Neural cell (in vitro differentiated cells): ENCODE measurements around the gene ABHD17B. TPM values are rescaled to one million over a fixed set of nuclear protein-coding genes. Genes with fewer than 3 reads are reported as not detected.

Experiments
- H2AFZ ChIP-seq: fragments of 200-600, 300-800 bp; sonication (generic), shearing (Covaris generic); 2 replicates; pipeline ENCODE4 v1.6.0; 2014; ENCODE audit warnings: low read depth, mild to moderate bottlenecking, antibody characterized with exemption, low read length, moderate library complexity
- H3F3A ChIP-seq: fragments of 200-600 bp; shearing (Covaris generic); 2 replicates; pipeline ENCODE4 v1.6.1; 2016; ENCODE audit warnings: mild to moderate bottlenecking, moderate library complexity, mixed read lengths, antibody characterized with exemption, low read length; ENCODE audit not compliant: insufficient read depth, poor library complexity, severe bottlenecking
- H3K27ac ChIP-seq: fragments of 200-600, 300-800 bp; sonication (generic), shearing (Covaris generic); 2 replicates; pipeline ENCODE4 v1.5.1; 2014; ENCODE audit warnings: mild to moderate bottlenecking, low read length, moderate library complexity
- H3K27me3 ChIP-seq: fragments of 300-800, 200-600 bp; sonication (generic), shearing (Covaris generic); 2 replicates; pipeline ENCODE4 v1.6.0; 2014; ENCODE audit warnings: mild to moderate bottlenecking, low read depth, low read length, moderate library complexity; ENCODE audit not compliant: insufficient read depth
- H3K36me3 ChIP-seq: fragments of 300-800, 200-600 bp; sonication (generic), shearing (Covaris generic); 2 replicates; pipeline ENCODE4 v1.5.1; 2014; ENCODE audit warnings: mild to moderate bottlenecking, antibody characterized with exemption, low read length, moderate library complexity; ENCODE audit not compliant: insufficient read depth
- H3K4me2 ChIP-seq: fragments of 300-800, 200-600 bp; sonication (generic), shearing (Covaris generic); 2 replicates; pipeline ENCODE4 v1.6.0; 2014; ENCODE audit warnings: mild to moderate bottlenecking, low read length
- H3K4me3 ChIP-seq: fragments of 300-800, 200-600 bp; sonication (generic), shearing (Covaris generic); 2 replicates; pipeline ENCODE4 v1.5.1; 2014; ENCODE audit warnings: mild to moderate bottlenecking, low read length, moderate library complexity
- H3K79me2 ChIP-seq: fragments of 200-600 bp; shearing (Covaris generic); replicated peaks from 2 replicates; pipeline ENCODE4 v1.6.0; 2014; ENCODE audit warnings: mild to moderate bottlenecking, low read length, moderate library complexity; ENCODE audit not compliant: insufficient read depth
- H3K9ac ChIP-seq: fragments of 300-800, 200-600 bp; sonication (generic), shearing (Covaris generic); 2 replicates; pipeline ENCODE4 v1.6.1; 2016; ENCODE audit warnings: mild to moderate bottlenecking, low read length, mixed read lengths
- H3K9me2 ChIP-seq: fragments of 200-600 bp; shearing (Covaris generic); 2 replicates; pipeline ENCODE4 v1.6.1; 2016; ENCODE audit warnings: mild to moderate bottlenecking, low read length, mixed read lengths; ENCODE audit not compliant: insufficient read depth
- H3K9me3 ChIP-seq: fragments of 200-600, 300-800 bp; sonication (generic), shearing (Covaris generic); 2 replicates; pipeline ENCODE4 v1.6.1; 2016; ENCODE audit warnings: mild to moderate bottlenecking, mixed run types, low read length, moderate library complexity, mixed read lengths
- H4K20me1 ChIP-seq: fragments of 200-600 bp; shearing (Covaris generic); 2 replicates; pipeline ENCODE4 v1.6.1; 2016; ENCODE audit warnings: mild to moderate bottlenecking, mixed run types; ENCODE audit not compliant: insufficient read depth
- CTCF ChIP-seq: fragments of 450-650 bp; IDR thresholded peaks from 2 replicates; pipeline ENCODE4 v1.5.1; 2014; ENCODE audit warnings: antibody characterized with exemption, mild to moderate bottlenecking, moderate library complexity; ENCODE audit not compliant: poor library complexity, severe bottlenecking
- EP300 ChIP-seq: fragments of 450-650 bp; conservative IDR thresholded peaks from 2 replicates; pipeline ENCODE4 v1.6.1; 2014; ENCODE audit warnings: antibody characterized with exemption, mild to moderate bottlenecking, moderate library complexity; ENCODE audit not compliant: poor library complexity, severe bottlenecking
- EZH2 ChIP-seq: fragments of 200-600, 300-800 bp; shearing (Covaris generic), sonication (generic); IDR thresholded peaks from 2 replicates; pipeline ENCODE4 v1.6.1; 2014; ENCODE audit warnings: antibody characterized with exemption, low read length, borderline replicate concordance, mild to moderate bottlenecking; ENCODE audit not compliant: insufficient read depth, poor library complexity, severe bottlenecking
- MXI1 ChIP-seq: fragments of 450-650 bp; conservative IDR thresholded peaks from 2 replicates; pipeline ENCODE4 v1.6.1; 2014; ENCODE audit warnings: antibody characterized with exemption, mild to moderate bottlenecking; ENCODE audit not compliant: poor library complexity, severe bottlenecking
- POLR2AphosphoS5 ChIP-seq: IDR thresholded peaks from 2 replicates; pipeline ENCODE4 v1.6.1; 2012
- RAD21 ChIP-seq: fragments of 450-650 bp; conservative IDR thresholded peaks from 2 replicates; pipeline ENCODE4 v1.6.1; 2014; ENCODE audit warnings: antibody characterized with exemption, mild to moderate bottlenecking, moderate library complexity
- SMC3 ChIP-seq: fragments of 450-650 bp; conservative IDR thresholded peaks from 2 replicates; pipeline ENCODE4 v1.6.1; 2014; ENCODE audit warnings: antibody characterized with exemption, mild to moderate bottlenecking, moderate library complexity; ENCODE audit not compliant: poor library complexity
- TAF1 ChIP-seq: IDR thresholded peaks from 2 replicates; pipeline ENCODE4 v1.6.1; 2012; ENCODE audit warnings: low read depth
- polyA plus RNA-seq: library from polyadenylated mRNA; depleted of rRNA; stranded (reverse); fragments of >200 nt; gene quantifications from 2 replicates; pipeline ENCODE4 v1.2.3, GENCODE V29; 2014
- TF ChIP-seq, protein P1 (sequence below): IDR thresholded peaks from 2 replicates; pipeline ENCODE4 v1.6.1; 2012; ENCODE audit warnings: borderline replicate concordance

The ABHD17B gene
- polyA plus RNA-seq, 1 donor from 2014 or later: 53.0 TPM

- Histone ChIP-seq H3K9me2 (no peaks in the 10 kb centered on the region), H3K27ac (no peak overlapping the region), H3K79me2 (peaks cover 92% of the 10 kb centered on the region)
Measured at GRCh38 chr9:71886541-71886940, 24.5 kb downstream of the ABHD17B start.

GRCh38 chr9:71886015-71886414 is 25.0 kb downstream of the ABHD17B start:
- H3K27ac ChIP-seq: no peak overlapping the region
- no peaks in the 10 kb centered on the region for H4K20me1 ChIP-seq
- no peaks in the 10 kb centered on the region for H3F3A ChIP-seq
- H3K27me3 ChIP-seq: no peaks in the 10 kb centered on the region
- no peaks in the 10 kb centered on the region for H3K36me3 ChIP-seq
- no peak overlapping the region for H2AFZ ChIP-seq
- no peak overlapping the region for H3K4me2 ChIP-seq
- no peak overlapping the region for H3K4me3 ChIP-seq
- no peak overlapping the region for H3K9ac ChIP-seq
- peaks cover 92% of the 10 kb centered on the region for H3K79me2 ChIP-seq
- TF ChIP-seq EZH2: no peak
- no peak for TF ChIP-seq RAD21
- TF ChIP-seq, protein P1, sequence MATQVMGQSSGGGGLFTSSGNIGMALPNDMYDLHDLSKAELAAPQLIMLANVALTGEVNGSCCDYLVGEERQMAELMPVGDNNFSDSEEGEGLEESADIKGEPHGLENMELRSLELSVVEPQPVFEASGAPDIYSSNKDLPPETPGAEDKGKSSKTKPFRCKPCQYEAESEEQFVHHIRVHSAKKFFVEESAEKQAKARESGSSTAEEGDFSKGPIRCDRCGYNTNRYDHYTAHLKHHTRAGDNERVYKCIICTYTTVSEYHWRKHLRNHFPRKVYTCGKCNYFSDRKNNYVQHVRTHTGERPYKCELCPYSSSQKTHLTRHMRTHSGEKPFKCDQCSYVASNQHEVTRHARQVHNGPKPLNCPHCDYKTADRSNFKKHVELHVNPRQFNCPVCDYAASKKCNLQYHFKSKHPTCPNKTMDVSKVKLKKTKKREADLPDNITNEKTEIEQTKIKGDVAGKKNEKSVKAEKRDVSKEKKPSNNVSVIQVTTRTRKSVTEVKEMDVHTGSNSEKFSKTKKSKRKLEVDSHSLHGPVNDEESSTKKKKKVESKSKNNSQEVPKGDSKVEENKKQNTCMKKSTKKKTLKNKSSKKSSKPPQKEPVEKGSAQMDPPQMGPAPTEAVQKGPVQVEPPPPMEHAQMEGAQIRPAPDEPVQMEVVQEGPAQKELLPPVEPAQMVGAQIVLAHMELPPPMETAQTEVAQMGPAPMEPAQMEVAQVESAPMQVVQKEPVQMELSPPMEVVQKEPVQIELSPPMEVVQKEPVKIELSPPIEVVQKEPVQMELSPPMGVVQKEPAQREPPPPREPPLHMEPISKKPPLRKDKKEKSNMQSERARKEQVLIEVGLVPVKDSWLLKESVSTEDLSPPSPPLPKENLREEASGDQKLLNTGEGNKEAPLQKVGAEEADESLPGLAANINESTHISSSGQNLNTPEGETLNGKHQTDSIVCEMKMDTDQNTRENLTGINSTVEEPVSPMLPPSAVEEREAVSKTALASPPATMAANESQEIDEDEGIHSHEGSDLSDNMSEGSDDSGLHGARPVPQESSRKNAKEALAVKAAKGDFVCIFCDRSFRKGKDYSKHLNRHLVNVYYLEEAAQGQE: no peak
- no peak for TF ChIP-seq TAF1
- TF ChIP-seq EP300: no peak
- TF ChIP-seq CTCF: no peak
- H3K9me3 ChIP-seq: peaks cover 4% of the 10 kb centered on the region
- H3K9me2 ChIP-seq: no peaks in the 10 kb centered on the region

More at GRCh38 chr9:71886541-71886940, 24.5 kb downstream of the ABHD17B start:
- Histone ChIP-seq H3K9ac (no peak overlapping the region), H3K4me3 (no peak overlapping the region), H3K36me3 (no peaks in the 10 kb centered on the region), H3F3A (no peaks in the 10 kb centered on the region), H3K9me3 (peaks cover 4% of the 10 kb centered on the region), H3K27me3 (no peaks in the 10 kb centered on the region), H3K4me2 (no peak overlapping the region), H4K20me1 (no peaks in the 10 kb centered on the region), H2AFZ (no peak overlapping the region)
- no peak for TF ChIP-seq TAF1
- no peak for TF ChIP-seq MXI1
- no peak for TF ChIP-seq POLR2AphosphoS5
- TF ChIP-seq EZH2: no peak
- no peak for TF ChIP-seq CTCF
- no peak for TF ChIP-seq RAD21
- TF ChIP-seq, protein P1: no peak
- TF ChIP-seq SMC3: no peak
- TF ChIP-seq EP300: no peak
